BJ (cell line): ENCODE data around the gene TICRR. TPM values are rescaled to one million over a fixed set of nuclear protein-coding genes. Genes with fewer than 3 reads are reported as not detected.

Experiments
- CTCF ChIA-PET: fragments of 350-600 bp; formaldehyde crosslinking; extraction: SDS; loops from one replicate; lab custom pipeline; 2021; ENCODE audit warnings: antibody characterized with exemption, inconsistent platforms; lab: Yijun Ruan, JAX
- POLR2A ChIA-PET: fragments of 300-600 bp; sonication (Branson Sonifier 250); formaldehyde crosslinking; extraction: SDS; loops from one replicate; lab custom pipeline; 2021; ENCODE audit warnings: antibody characterized with exemption; lab: Charles Lee
- DNase-seq: peaks from one replicate; pipeline ENCODE4 v3.0.0-alpha.2; 2011; ENCODE audit warnings: low read depth
- H3K27me3 ChIP-seq: 2 replicates; pipeline ENCODE4 v1.6.0; 2011; ENCODE audit warnings: low read length; ENCODE audit not compliant: control insufficient read depth, insufficient read depth
- H3K36me3 ChIP-seq: 2 replicates; pipeline ENCODE4 v1.5.1; 2011; ENCODE audit warnings: low read length; ENCODE audit not compliant: control insufficient read depth, insufficient read depth
- H3K4me3 ChIP-seq: 2 replicates; pipeline ENCODE4 v1.5.1; 2011; ENCODE audit warnings: low read depth, mild to moderate bottlenecking, control low read depth, low read length
- polyA plus RNA-seq: library from polyadenylated mRNA; depleted of rRNA; stranded (reverse); fragments of >200 nt; gene quantifications from 2 replicates; pipeline ENCODE4 v1.2.3, GENCODE V29; 2011
- TF ChIP-seq, protein P1 (sequence below): IDR thresholded peaks from 2 replicates; pipeline ENCODE4 v1.5.1; 2011; ENCODE audit warnings: low read depth, mild to moderate bottlenecking, control low read depth, inconsistent platforms, low read length, moderate library complexity; ENCODE audit not compliant: insufficient read depth

TICRR gene
- polyA plus RNA-seq, 1 experiment = 2.4 TPM

DNA sequence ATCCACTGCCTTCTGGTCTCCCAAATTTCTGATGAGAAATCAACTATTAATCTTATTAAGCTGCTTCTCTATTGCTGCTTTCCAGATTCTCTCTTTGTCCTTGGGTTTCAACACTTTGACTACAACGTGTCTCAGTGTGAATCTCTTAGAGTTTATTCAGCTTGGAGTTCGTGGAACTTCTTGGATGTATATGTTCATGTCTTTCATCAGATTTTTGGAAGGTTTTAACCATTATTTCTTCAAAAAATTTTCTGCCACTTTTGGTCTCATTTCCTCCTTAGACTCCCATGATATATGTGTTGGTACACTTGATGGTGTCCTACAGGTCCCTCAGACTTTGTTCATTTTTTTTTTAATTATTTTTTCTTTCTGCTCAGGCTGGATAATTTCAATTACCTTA, 36.0 kb downstream of the TICRR start:
- no peak overlapping the region for H3K4me3 ChIP-seq
- ChIA-PET CTCF (interaction anchor here (0.7 to 1.3 kb wide), 3 partner anchors 9 to 12 kb away, joined by 3 to 4 read pairs (median 3); no protein-coding TSS in a partner anchor), POLR2A (no interaction called here)
- peaks cover 3% of the 10 kb centered on the region for H3K36me3 ChIP-seq
- H3K27me3 ChIP-seq = no peaks in the 10 kb centered on the region
- no peak for DNase-seq
- TF ChIP-seq, protein P1, sequence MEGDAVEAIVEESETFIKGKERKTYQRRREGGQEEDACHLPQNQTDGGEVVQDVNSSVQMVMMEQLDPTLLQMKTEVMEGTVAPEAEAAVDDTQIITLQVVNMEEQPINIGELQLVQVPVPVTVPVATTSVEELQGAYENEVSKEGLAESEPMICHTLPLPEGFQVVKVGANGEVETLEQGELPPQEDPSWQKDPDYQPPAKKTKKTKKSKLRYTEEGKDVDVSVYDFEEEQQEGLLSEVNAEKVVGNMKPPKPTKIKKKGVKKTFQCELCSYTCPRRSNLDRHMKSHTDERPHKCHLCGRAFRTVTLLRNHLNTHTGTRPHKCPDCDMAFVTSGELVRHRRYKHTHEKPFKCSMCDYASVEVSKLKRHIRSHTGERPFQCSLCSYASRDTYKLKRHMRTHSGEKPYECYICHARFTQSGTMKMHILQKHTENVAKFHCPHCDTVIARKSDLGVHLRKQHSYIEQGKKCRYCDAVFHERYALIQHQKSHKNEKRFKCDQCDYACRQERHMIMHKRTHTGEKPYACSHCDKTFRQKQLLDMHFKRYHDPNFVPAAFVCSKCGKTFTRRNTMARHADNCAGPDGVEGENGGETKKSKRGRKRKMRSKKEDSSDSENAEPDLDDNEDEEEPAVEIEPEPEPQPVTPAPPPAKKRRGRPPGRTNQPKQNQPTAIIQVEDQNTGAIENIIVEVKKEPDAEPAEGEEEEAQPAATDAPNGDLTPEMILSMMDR = no peak

GRCh38 chr15:89613031-89613430, 37.8 kb downstream of the TICRR start:
- Histone ChIP-seq H3K27me3 (no peaks in the 10 kb centered on the region), H3K36me3 (peaks cover 3% of the 10 kb centered on the region), H3K4me3 (no peak overlapping the region)
- DNase-seq = no peak
- TF ChIP-seq, protein P1 = no peak
- POLR2A ChIA-PET = no interaction called here
- CTCF ChIA-PET = no interaction called here

- Histone ChIP-seq H3K36me3 (peaks cover 5% of the 10 kb centered on the region), H3K27me3 (no peaks in the 10 kb centered on the region), H3K4me3 (no peak overlapping the region)
- ChIA-PET CTCF (interaction anchor here (1.7 kb wide), 1 partner anchor 33 kb away, joined by 5 read pairs; no protein-coding TSS in a partner anchor), POLR2A (no interaction called here)
- TF ChIP-seq, protein P1 = no peak
- no peak for DNase-seq
Observed at GRCh38 chr15:89614164-89614563, 38.9 kb downstream of the TICRR start.

DNA sequence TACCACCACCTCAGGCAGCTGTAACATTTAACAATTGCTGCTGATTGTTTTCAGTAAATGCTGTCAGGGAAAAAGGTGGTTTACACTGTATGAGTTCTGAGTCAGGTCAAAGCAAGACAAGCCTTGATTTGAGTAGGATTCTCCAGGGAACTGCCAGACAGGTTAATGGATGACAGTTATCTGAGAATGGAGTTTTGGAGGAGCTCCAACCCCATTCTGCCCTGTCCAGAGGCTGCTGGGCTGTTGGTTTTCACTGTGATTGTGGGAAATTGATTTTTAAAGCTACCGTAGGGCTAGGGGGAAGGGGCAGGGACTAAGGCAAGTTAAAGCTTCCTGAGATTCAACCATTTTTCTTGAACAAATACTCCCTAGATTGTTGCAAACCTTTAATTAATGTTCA, 39.9 kb downstream of the TICRR start:
- no peaks in the 10 kb centered on the region for H3K27me3 ChIP-seq
- TF ChIP-seq, protein P1 = no peak
- no peak for DNase-seq
- peaks cover 5% of the 10 kb centered on the region for H3K36me3 ChIP-seq
- CTCF ChIA-PET = interaction anchor here (1.7 kb wide), 1 partner anchor 32 kb away, joined by 5 read pairs; no protein-coding TSS in a partner anchor
- H3K4me3 ChIP-seq = no peak overlapping the region
- POLR2A ChIA-PET = no interaction called here

DNA sequence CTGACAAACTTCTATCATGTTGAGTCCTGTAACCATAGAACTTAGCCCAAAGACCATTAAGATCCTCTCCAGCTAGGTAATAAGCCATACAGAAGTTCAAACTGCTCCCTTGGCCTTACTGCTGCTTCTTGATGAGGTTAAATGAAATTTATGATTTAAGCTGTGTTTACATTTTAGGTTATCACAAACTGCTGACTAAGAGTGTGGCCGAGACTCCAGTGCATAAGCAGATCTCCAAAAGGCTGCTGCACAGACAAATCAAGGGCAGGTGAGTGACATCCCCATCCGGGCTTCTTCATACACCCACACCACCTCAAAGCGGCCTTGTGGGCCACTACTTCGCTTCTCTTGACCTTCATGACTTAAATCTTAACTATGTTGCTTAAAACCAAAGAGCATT, 41.0 kb downstream of the TICRR start:
- Histone ChIP-seq H3K4me3 (no peak overlapping the region), H3K36me3 (peaks cover 5% of the 10 kb centered on the region), H3K27me3 (no peaks in the 10 kb centered on the region)
- TF ChIP-seq, protein P1 = no peak
- DNase-seq = no peak
- ChIA-PET POLR2A (no interaction called here), CTCF (no interaction called here)
